Stimulated activated CD4-positive, alpha-beta T cell treated with anti-CD3 and anti-CD28 coated beads, Interleukin-1b, Interleukin-23, amount 100 ng/mL, for 4 hours (primary cell): Measurements from ENCODE around the gene PLEKHF1.
A peak's percentile ranks its signal among the peaks of the same experiment; 100 is the strongest.

Experiments used
- DNase-seq, 2 donors: peaks; one replicate each; pipeline ENCODE4 v3.0.0-alpha.2; 2020; ENCODE audit warnings: low read depth in 2 of 2

PLEKHF1 gene

GRCh38 chr19:29634423-29635130, 30.7 kb upstream of the PLEKHF1 start:
- DNase-seq = no peak

- DNase-seq = no peak
Measured at GRCh38 chr19:29635963-29636362, 29.3 kb upstream of the PLEKHF1 start.

- no peak for DNase-seq
Measured at GRCh38 chr19:29636553-29637360, 28.5 kb upstream of the PLEKHF1 start.

GRCh38 chr19:29639086-29639485, 26.2 kb upstream of the PLEKHF1 start:
- no peak for DNase-seq

GRCh38 chr19:29640231-29640630, 25.0 kb upstream of the PLEKHF1 start:
- no peak for DNase-seq

- DNase-seq = no peak
Measured at GRCh38 chr19:29641597-29641996, 23.7 kb upstream of the PLEKHF1 start.

GRCh38 chr19:29643361-29643935, 21.8 kb upstream of the PLEKHF1 start:
- DNase-seq = no peak

GRCh38 chr19:29644210-29644609, 21.1 kb upstream of the PLEKHF1 start:
- DNase-seq = no peak

GRCh38 chr19:29645491-29645867, 19.8 kb upstream of the PLEKHF1 start:
- no peak for DNase-seq

GRCh38 chr19:29645911-29646310, 19.4 kb upstream of the PLEKHF1 start:
- DNase-seq = no peak

GRCh38 chr19:29650772-29651387, 14.4 kb upstream of the PLEKHF1 start:
- DNase-seq = no peak

- DNase-seq = no peak
Measured at GRCh38 chr19:29651622-29652394, 13.5 kb upstream of the PLEKHF1 start.

GRCh38 chr19:29653398-29653797, 11.9 kb upstream of the PLEKHF1 start:
- no peak for DNase-seq

GRCh38 chr19:29655648-29656335, 9.5 kb upstream of the PLEKHF1 start:
- no peak for DNase-seq

GRCh38 chr19:29658221-29658991, 6.9 kb upstream of the PLEKHF1 start:
- no peak for DNase-seq

GRCh38 chr19:29660835-29661234, 4.4 kb upstream of the PLEKHF1 start:
- peak; percentile 49 to 55 for DNase-seq

GRCh38 chr19:29662278-29662603, 3.0 kb upstream of the PLEKHF1 start:
- DNase-seq = no peak

GRCh38 chr19:29662604-29663404, 2.5 kb upstream of the PLEKHF1 start:
- no peak for DNase-seq

- DNase-seq = no peak
Measured at GRCh38 chr19:29663861-29664752, 1.2 kb upstream of the PLEKHF1 start.
